ENCODE data around the gene ADGRD1.

- TF ChIP-seq MXI1 (IDR thresholded peaks at IDR 0.05; ENCODE audit: low read depth, low read length), result no peak
- TF ChIP-seq REST (IDR thresholded peaks at IDR 0.05; ENCODE audit: low read depth, low read length), result no peak
- no peak for TF ChIP-seq ELF1 (IDR thresholded peaks at IDR 0.05)
- TF ChIP-seq CTCF (IDR thresholded peaks at IDR 0.05), result no peak
- no peak for TF ChIP-seq MAX (IDR thresholded peaks at IDR 0.05; ENCODE audit: low read depth)
- no peak for TF ChIP-seq YY1 (IDR thresholded peaks at IDR 0.05; ENCODE audit: low read depth)
- TF ChIP-seq GABPA (IDR thresholded peaks at IDR 0.05; ENCODE audit: low read depth), result no peak
- TF ChIP-seq SMC3 (IDR thresholded peaks at IDR 0.05; ENCODE audit: low read depth, low read length), result no peak
- no peak for TF ChIP-seq EP300 (IDR thresholded peaks at IDR 0.05; ENCODE audit: borderline replicate concordance in 1 of 2, low read depth in 1 of 2, low read length in 1 of 2)
Observed at GRCh38 chr12:130953771-130954543, at the start of gene ADGRD1.

All from SK-N-SH (cell line).